ENCODE measurements around the gene CRYBG3. TPM values are rescaled to one million over a fixed set of nuclear protein-coding genes. Genes with fewer than 3 reads are reported as not detected.

The CRYBG3 gene
- total RNA-seq, 1 donor from 2014 or later = 6.5 TPM

- Mint-ChIP-seq H3K4me3 (no peak overlapping the region), H3K27ac (ENCODE audit: unreplicated experiment) (peak overlapping the region; percentile 24), H3K27me3 (ENCODE audit: low read depth) (no peaks in the 10 kb centered on the region), H3K36me3 (ENCODE audit: low read depth) (no peaks in the 10 kb centered on the region), H3K4me1 (no peaks in the 10 kb centered on the region), H3K9me3 (no peaks in the 10 kb centered on the region)
- no peak for DNase-seq (ENCODE audit: low read depth, low spot score)
- TF ChIP-seq, protein P1, sequence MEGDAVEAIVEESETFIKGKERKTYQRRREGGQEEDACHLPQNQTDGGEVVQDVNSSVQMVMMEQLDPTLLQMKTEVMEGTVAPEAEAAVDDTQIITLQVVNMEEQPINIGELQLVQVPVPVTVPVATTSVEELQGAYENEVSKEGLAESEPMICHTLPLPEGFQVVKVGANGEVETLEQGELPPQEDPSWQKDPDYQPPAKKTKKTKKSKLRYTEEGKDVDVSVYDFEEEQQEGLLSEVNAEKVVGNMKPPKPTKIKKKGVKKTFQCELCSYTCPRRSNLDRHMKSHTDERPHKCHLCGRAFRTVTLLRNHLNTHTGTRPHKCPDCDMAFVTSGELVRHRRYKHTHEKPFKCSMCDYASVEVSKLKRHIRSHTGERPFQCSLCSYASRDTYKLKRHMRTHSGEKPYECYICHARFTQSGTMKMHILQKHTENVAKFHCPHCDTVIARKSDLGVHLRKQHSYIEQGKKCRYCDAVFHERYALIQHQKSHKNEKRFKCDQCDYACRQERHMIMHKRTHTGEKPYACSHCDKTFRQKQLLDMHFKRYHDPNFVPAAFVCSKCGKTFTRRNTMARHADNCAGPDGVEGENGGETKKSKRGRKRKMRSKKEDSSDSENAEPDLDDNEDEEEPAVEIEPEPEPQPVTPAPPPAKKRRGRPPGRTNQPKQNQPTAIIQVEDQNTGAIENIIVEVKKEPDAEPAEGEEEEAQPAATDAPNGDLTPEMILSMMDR (conservative IDR thresholded peaks at IDR 0.05) = no peak
These were observed 16.6 kb downstream of the CRYBG3 start for GRCh38 chr3:97838393-97838792.

- Mint-ChIP-seq H3K4me1 (no peaks in the 10 kb centered on the region), H3K36me3 (ENCODE audit: low read depth) (no peaks in the 10 kb centered on the region), H3K27me3 (ENCODE audit: low read depth) (no peaks in the 10 kb centered on the region), H3K4me3 (no peak overlapping the region), H3K27ac (ENCODE audit: unreplicated experiment) (no peak overlapping the region), H3K9me3 (no peaks in the 10 kb centered on the region)
- DNase-seq (ENCODE audit: low read depth, low spot score) = no peak
- TF ChIP-seq, protein P1 (conservative IDR thresholded peaks at IDR 0.05) = no peak
These were observed 18.1 kb downstream of the CRYBG3 start for GRCh38 chr3:97839944-97840343.

DNA sequence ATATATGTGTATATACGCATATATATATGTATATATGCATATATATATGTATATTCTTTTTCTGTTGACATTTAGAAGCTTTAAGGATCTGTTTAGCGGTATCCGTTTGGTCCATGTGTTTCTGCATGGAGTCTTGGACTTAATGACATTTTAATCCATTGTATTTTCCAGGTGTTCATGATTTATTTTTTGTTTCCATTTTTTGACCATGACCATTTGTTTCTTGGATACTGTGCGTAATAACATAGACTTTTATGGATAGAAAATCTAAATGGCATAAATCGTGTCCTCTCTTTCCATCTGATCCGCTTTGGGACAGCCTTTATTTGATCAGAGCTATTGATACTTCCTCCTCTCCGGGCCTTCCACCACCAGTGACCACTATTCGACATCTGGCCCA, 19.5 kb downstream of the CRYBG3 start:
- H3K4me3 Mint-ChIP-seq = no peak overlapping the region
- H3K4me1 Mint-ChIP-seq = no peaks in the 10 kb centered on the region
- no peak overlapping the region for H3K27ac Mint-ChIP-seq (ENCODE audit: unreplicated experiment)

GRCh38 chr3:97841956-97842355, 20.1 kb downstream of the CRYBG3 start:
- no peak for DNase-seq (ENCODE audit: low read depth, low spot score)
- H3K27ac Mint-ChIP-seq (ENCODE audit: unreplicated experiment) = no peak overlapping the region
- no peak overlapping the region for H3K4me3 Mint-ChIP-seq
- no peaks in the 10 kb centered on the region for H3K27me3 Mint-ChIP-seq (ENCODE audit: low read depth)
- H3K36me3 Mint-ChIP-seq (ENCODE audit: low read depth) = no peaks in the 10 kb centered on the region
- H3K4me1 Mint-ChIP-seq = no peaks in the 10 kb centered on the region
- TF ChIP-seq, protein P1 (conservative IDR thresholded peaks at IDR 0.05) = no peak
- H3K9me3 Mint-ChIP-seq = no peaks in the 10 kb centered on the region

More for the DNA sequence above, 19.5 kb downstream of the CRYBG3 start:
- Mint-ChIP-seq H3K9me3 (no peaks in the 10 kb centered on the region), H3K27me3 (ENCODE audit: low read depth) (no peaks in the 10 kb centered on the region), H3K36me3 (ENCODE audit: low read depth) (no peaks in the 10 kb centered on the region)
- no peak for DNase-seq (ENCODE audit: low read depth, low spot score)
- TF ChIP-seq, protein P1 (conservative IDR thresholded peaks at IDR 0.05) = no peak

DNA sequence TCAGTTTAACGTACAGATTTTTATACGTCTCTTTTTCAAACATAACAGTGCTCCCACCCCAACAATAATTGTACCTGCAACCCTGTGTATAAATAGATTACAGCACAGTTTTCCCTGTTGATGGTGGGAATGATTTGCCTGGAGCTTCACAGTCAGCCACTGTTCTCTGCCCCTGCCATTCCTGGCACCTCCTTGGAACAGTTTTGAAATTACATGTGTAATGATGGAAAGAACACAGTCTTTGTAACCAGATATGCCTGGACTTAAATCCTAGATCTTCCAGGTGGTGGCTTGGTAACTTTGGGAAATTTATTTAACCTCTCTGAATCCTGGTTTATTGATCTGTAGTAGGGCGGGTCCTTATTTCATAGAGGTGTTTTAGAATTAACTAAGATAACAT, 27.0 kb downstream of the CRYBG3 start:
- TF ChIP-seq, protein P1 (conservative IDR thresholded peaks at IDR 0.05) = no peak
- no peak overlapping the region for H3K27ac Mint-ChIP-seq (ENCODE audit: unreplicated experiment)

DNA sequence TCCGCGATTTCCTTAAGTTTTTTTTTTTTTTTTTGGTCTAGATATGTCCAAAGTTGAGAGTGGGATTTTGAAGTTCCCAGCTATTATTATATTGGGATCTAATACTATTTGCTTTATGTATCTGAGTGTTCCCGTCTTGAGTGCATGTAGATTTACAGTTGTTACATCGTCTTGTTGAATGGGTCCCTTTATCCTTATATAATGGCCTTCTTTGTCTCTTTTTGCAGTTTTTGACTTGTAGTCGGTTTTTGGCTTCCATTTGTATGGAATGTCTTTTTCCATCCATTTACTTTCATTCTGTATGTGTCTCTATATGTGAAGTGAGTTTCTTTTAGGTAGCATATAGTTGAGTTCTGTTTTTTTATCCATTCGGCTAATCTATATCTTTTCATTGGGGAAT, 35.6 kb downstream of the CRYBG3 start:
- no peak for DNase-seq (ENCODE audit: low read depth, low spot score)
- Mint-ChIP-seq H3K27me3 (ENCODE audit: low read depth) (no peaks in the 10 kb centered on the region), H3K36me3 (ENCODE audit: low read depth) (peaks cover 28% of the 10 kb centered on the region), H3K4me3 (no peak overlapping the region), H3K27ac (ENCODE audit: unreplicated experiment) (no peak overlapping the region), H3K9me3 (peaks cover 14% of the 10 kb centered on the region), H3K4me1 (peaks cover 4% of the 10 kb centered on the region)
- TF ChIP-seq, protein P1 (conservative IDR thresholded peaks at IDR 0.05) = no peak

More for the DNA sequence above, 27.0 kb downstream of the CRYBG3 start:
- Mint-ChIP-seq H3K27me3 (ENCODE audit: low read depth) (no peaks in the 10 kb centered on the region), H3K9me3 (peaks cover 3% of the 10 kb centered on the region), H3K4me1 (no peaks in the 10 kb centered on the region), H3K36me3 (ENCODE audit: low read depth) (peaks cover 3% of the 10 kb centered on the region), H3K4me3 (no peak overlapping the region)
- no peak for DNase-seq (ENCODE audit: low read depth, low spot score)
